Calu3 (cell line): Measurements from ENCODE around the gene JMJD4. TPM values are rescaled to one million over a fixed set of nuclear protein-coding genes. Genes with fewer than 3 reads are reported as not detected.

Source experiments
- BruUV-seq: library from RNA; stranded (reverse); fragments of 400-500 nt; replicated peaks from 2 replicates; lab custom pipeline; 2021; lab: Mats Ljungman, UMichigan
- CTCF ChIA-PET: fragments of 300-600 bp; sonication (Branson Sonifier 250); formaldehyde crosslinking; loops from one replicate; lab custom pipeline; 2022; ENCODE audit warnings: antibody characterized with exemption; lab: Charles Lee
- DNase-seq: peaks from one replicate; pipeline ENCODE4 v3.0.0; 2022
- H3K27ac Mint-ChIP-seq: one replicate; pipeline ENCODE4 v1.8.0; 2022; ENCODE audit warnings: mixed read lengths; ENCODE audit not compliant: unreplicated experiment
- H3K27me3 Mint-ChIP-seq: one replicate; pipeline ENCODE4 v1.8.0; 2022; ENCODE audit warnings: mixed read lengths; ENCODE audit not compliant: unreplicated experiment
- H3K36me3 Mint-ChIP-seq: one replicate; pipeline ENCODE4 v1.8.0; 2022; ENCODE audit warnings: mild to moderate bottlenecking, moderate library complexity, mixed read lengths; ENCODE audit not compliant: insufficient read depth, unreplicated experiment
- H3K4me1 Mint-ChIP-seq: one replicate; pipeline ENCODE4 v1.8.0; 2022; ENCODE audit warnings: mild to moderate bottlenecking, low read depth, mixed read lengths; ENCODE audit not compliant: unreplicated experiment
- H3K4me3 Mint-ChIP-seq: one replicate; pipeline ENCODE4 v1.8.0; 2022; ENCODE audit warnings: mild to moderate bottlenecking, low read depth, moderate library complexity, mixed read lengths; ENCODE audit not compliant: unreplicated experiment
- H3K9me3 Mint-ChIP-seq: one replicate; pipeline ENCODE4 v1.8.0; 2022; ENCODE audit warnings: low read depth, mixed read lengths; ENCODE audit not compliant: unreplicated experiment
- CTCF ChIP-seq: fragments of 200-600 bp; IDR thresholded peaks from one replicate; pipeline ENCODE4 v1.8.0; 2022; ENCODE audit warnings: antibody characterized with exemption; ENCODE audit not compliant: unreplicated experiment
- intact Hi-C: fragments of 100-400 bp; cut with micrococcal nuclease; formaldehyde crosslinking; loops from one replicate; pipeline ENCODE4 v1.10.0; 2022; ENCODE audit not compliant: unreplicated experiment
- total RNA-seq: library from RNA; stranded (reverse); gene quantifications from 2 replicates; pipeline ENCODE4 v1.2.3, GENCODE V29; 2022

The JMJD4 gene
- total RNA-seq, 1 experiment from 2014 or later, result 37.8 TPM

GRCh38 chr1:227774821-227775661 lies 39.9 kb upstream of the JMJD4 start:
- Mint-ChIP-seq H3K36me3 (no peaks in the 10 kb centered on the region), H3K4me3 (no peak overlapping the region), H3K27ac (no peak overlapping the region), H3K4me1 (no peaks in the 10 kb centered on the region), H3K9me3 (no peaks in the 10 kb centered on the region), H3K27me3 (no peaks in the 10 kb centered on the region)
- CTCF ChIA-PET, result no interaction called here
- TF ChIP-seq CTCF, result no peak
- intact Hi-C loops, result no loop called here
- no TSS peak for BruUV-seq
- DNase-seq, result no peak

- no TSS peak for BruUV-seq
- no peaks in the 10 kb centered on the region for H3K36me3 Mint-ChIP-seq
- DNase-seq, result no peak
- H3K27me3 Mint-ChIP-seq, result no peaks in the 10 kb centered on the region
- H3K4me3 Mint-ChIP-seq, result no peak overlapping the region
- no peak overlapping the region for H3K27ac Mint-ChIP-seq
- H3K4me1 Mint-ChIP-seq, result no peaks in the 10 kb centered on the region
- CTCF ChIA-PET, result no interaction called here
- intact Hi-C loops, result no loop called here
- no peak for TF ChIP-seq CTCF
- no peaks in the 10 kb centered on the region for H3K9me3 Mint-ChIP-seq
Measured at GRCh38 chr1:227774051-227774731, 39.1 kb upstream of the JMJD4 start.

- intact Hi-C loops, result no loop called here
- no peaks in the 10 kb centered on the region for H3K27me3 Mint-ChIP-seq
- H3K4me1 Mint-ChIP-seq, result no peaks in the 10 kb centered on the region
- no peak overlapping the region for H3K4me3 Mint-ChIP-seq
- no peak for DNase-seq
- BruUV-seq, result no TSS peak
- no peak overlapping the region for H3K27ac Mint-ChIP-seq
- CTCF ChIA-PET, result no interaction called here
- H3K9me3 Mint-ChIP-seq, result no peaks in the 10 kb centered on the region
- TF ChIP-seq CTCF, result no peak
- no peaks in the 10 kb centered on the region for H3K36me3 Mint-ChIP-seq
Measured at GRCh38 chr1:227773558-227773957, 38.5 kb upstream of the JMJD4 start.

GRCh38 chr1:227771771-227772170 lies 36.7 kb upstream of the JMJD4 start:
- Mint-ChIP-seq H3K36me3 (no peaks in the 10 kb centered on the region), H3K27ac (no peak overlapping the region), H3K27me3 (no peaks in the 10 kb centered on the region), H3K9me3 (no peaks in the 10 kb centered on the region), H3K4me1 (no peaks in the 10 kb centered on the region), H3K4me3 (no peak overlapping the region)
- no peak for TF ChIP-seq CTCF
- DNase-seq, result no peak
- CTCF ChIA-PET, result interaction anchor here (0.7 kb wide), 1 partner anchor 478 kb away, joined by 3 read pairs; no protein-coding TSS in a partner anchor
- no TSS peak for BruUV-seq
- intact Hi-C loops, result no loop called here
